HepG2 (cell line): ENCODE measurements around the gene HBA2. TPM values are rescaled to one million over a fixed set of nuclear protein-coding genes. Genes with fewer than 3 reads are reported as not detected.
"Not testable (repeated sequence)": the region's sequence is repeated elsewhere in the genome, so short reads cannot be mapped to it uniquely, and the experiment has no call there.

Experiments
- ATAC-seq: fragments of 200-7000 bp; cut with Tn5 transposase; 3 replicates; pipeline ENCODE4 v1.9.1; 2020; ENCODE audit warnings: mild to moderate bottlenecking, moderate library complexity
- BruUV-seq: library from RNA; stranded (reverse); fragments of 400-500 nt; replicated peaks from 2 replicates; lab custom pipeline; 2021; lab: Mats Ljungman, UMichigan
- CTCF ChIA-PET: fragments of 300-600 bp; formaldehyde crosslinking; extraction: SDS; loops from one replicate; lab custom pipeline; 2021; ENCODE audit warnings: low total read pairs, inconsistent platforms, low intra/inter-chr PET ratio; lab: Yijun Ruan, JAX
- POLR2A ChIA-PET: fragments of 350-600 bp; sonication (Branson Sonifier 250); formaldehyde crosslinking; loops from one replicate; lab custom pipeline; 2020; ENCODE audit warnings: antibody characterized with exemption, inconsistent platforms; lab: Yijun Ruan, JAX
- DNase-seq: peaks from one replicate; pipeline ENCODE4 v3.0.0-alpha.2; 2015; ENCODE audit warnings: low spot score
- FAIRE-seq: peaks from 3 replicates; lab custom pipeline; 2011; peaks lifted over from hg19 to GRCh38; lab: Jason Lieb, UNC
- H2AFZ ChIP-seq: one replicate; pipeline ENCODE4 v1.6.1; 2011; ENCODE audit warnings: low read length, inconsistent platforms
- H3K27ac ChIP-seq: fragments of 300-600 bp; 3 replicates; pipeline ENCODE4 v1.8.0; 2011; ENCODE audit warnings: mixed run types, mild to moderate bottlenecking, mixed read lengths, low read length, inconsistent platforms; ENCODE audit not compliant: insufficient read depth; ENCODE audit errors: extremely low read length
- H3K27me3 ChIP-seq, 2 experiments: fragments of 200-600 bp in 1 of 2; 2 replicates in 1 of 2; 3 replicates in 1 of 2; pipeline versions ENCODE4 v1.6.0 to v1.8.0; 2011; ENCODE audit warnings: low read length in 2 of 2, mild to moderate bottlenecking in 2 of 2, moderate library complexity in 2 of 2, inconsistent platforms in 1 of 2; ENCODE audit not compliant: insufficient read depth in 2 of 2, control insufficient read depth in 1 of 2
- H3K36me3 ChIP-seq, 2 experiments: fragments of 200-600 bp in 1 of 2; replicated peaks in 1 of 2; 2 replicates in 1 of 2; 3 replicates in 1 of 2; pipeline versions ENCODE4 v1.5.1 to v1.8.0; 2011; ENCODE audit warnings: low read length in 2 of 2, inconsistent platforms in 1 of 2; ENCODE audit not compliant: insufficient read depth in 2 of 2, control insufficient read depth in 1 of 2
- H3K4me1 ChIP-seq: 2 replicates; pipeline ENCODE4 v1.5.1; 2012; ENCODE audit warnings: low read length, inconsistent platforms; ENCODE audit not compliant: insufficient read depth
- H3K4me2 ChIP-seq: 2 replicates; pipeline ENCODE4 v1.6.0; 2011; ENCODE audit warnings: low read depth, low read length, inconsistent platforms
- H3K4me3 ChIP-seq, 3 experiments: fragments of 200-600 bp in 1 of 3; sonication (generic), shearing (Covaris generic) in 1 of 3; replicated peaks in 1 of 3; 2 replicates each; pipeline ENCODE4 v1.5.1; 2011 to 2016; ENCODE audit warnings: low read length in 3 of 3, inconsistent platforms in 2 of 3, low read depth in 2 of 3, mild to moderate bottlenecking in 2 of 3, control low read depth in 1 of 3, mixed read lengths in 1 of 3; ENCODE audit not compliant: insufficient read depth in 1 of 3
- H3K79me2 ChIP-seq: one replicate; pipeline ENCODE4 v1.6.1; 2011; ENCODE audit warnings: low read length, inconsistent platforms; ENCODE audit not compliant: insufficient read depth
- H3K9ac ChIP-seq: 2 replicates; pipeline ENCODE4 v1.6.0; 2011; ENCODE audit warnings: mild to moderate bottlenecking, low read depth, low read length, inconsistent platforms; ENCODE audit not compliant: insufficient read depth
- H3K9me3 ChIP-seq: 2 replicates; pipeline ENCODE4 v1.5.1; 2012; ENCODE audit warnings: mild to moderate bottlenecking, low read length
- H4K20me1 ChIP-seq: 2 replicates; pipeline ENCODE4 v1.6.0; 2011; ENCODE audit warnings: inconsistent platforms, mild to moderate bottlenecking, low read length, moderate library complexity; ENCODE audit not compliant: insufficient read depth
- RXRA ChIP-seq: sonication (generic); formaldehyde crosslinking; IDR thresholded peaks from 2 replicates; pipeline ENCODE4 v1.5.1; 2020; ENCODE audit warnings: missing genetic modification reagents
- U2AF2 ChIP-seq: fragments of 200-400 bp; formaldehyde crosslinking; IDR thresholded peaks from 2 replicates; pipeline ENCODE4 v1.6.1; 2017; ENCODE audit warnings: low read depth, mild to moderate bottlenecking, low read length
- ZMAT3 ChIP-seq: sonication (generic); formaldehyde crosslinking; conservative IDR thresholded peaks from 2 replicates; pipeline ENCODE4 v1.7.0; 2021; ENCODE audit warnings: missing genetic modification reagents
- ZNF280D ChIP-seq: sonication (generic); formaldehyde crosslinking; IDR thresholded peaks from 2 replicates; pipeline ENCODE4 v1.5.1; 2020; ENCODE audit warnings: mild to moderate bottlenecking, missing genetic modification reagents
- ZNF841 ChIP-seq: sonication (generic); formaldehyde crosslinking; IDR thresholded peaks from 2 replicates; pipeline ENCODE4 v1.8.1; 2023; ENCODE audit warnings: missing genetic modification reagents, borderline replicate concordance
- WGBS: methylation state at CpG from one replicate; pipeline ENCODE4 v1.1.6; 2017; ENCODE audit warnings: low lambda C conversion rate; 5-methylcytosine and 5-hydroxymethylcytosine counted together
- in situ Hi-C: cut with HindIII; loops from 2 replicates; pipeline ENCODE4 v1.10.0; 2017; ENCODE audit warnings: low pct_unique_long_range_greater_than_20kb; ENCODE audit not compliant: extremely low pct_ligation_motif_present
- intact Hi-C: fragments of 100-400 bp; cut with micrococcal nuclease; formaldehyde crosslinking; loops from one replicate; pipeline ENCODE4 v1.10.0; 2022; ENCODE audit not compliant: unreplicated experiment
- polyA plus RNA-seq, 8 experiments: library from polyadenylated mRNA; depleted of rRNA in 3 of 8; stranded (reverse) in 7 of 8; unstranded in 1 of 8; fragments of >200 nt; fragmentation: Illumina TruSeq in 4 of 8; extraction: Trizol in 4 of 8; gene quantifications; 2 replicates each; pipeline versions ENCODE4 v1.2.1 to v1.2.3, GENCODE V29; 2011 to 2016; ENCODE audit warnings: low read depth in 4 of 8, missing spikeins in 1 of 8, mixed read lengths in 1 of 8; ENCODE audit not compliant: insufficient read depth in 1 of 8
- total RNA-seq, 5 experiments: library from RNA; depleted of rRNA; stranded (reverse); fragments of >200 nt; fragmentation: Illumina TruSeq; extraction: Trizol; gene quantifications; 2 replicates each; pipeline ENCODE4 v1.2.3, GENCODE V29; 2016; ENCODE audit warnings: low read depth in 1 of 5

Gene HBA2
- total and polyA plus RNA-seq, 2 of the 13 experiments (the other 11 are each of a cell fraction or from before 2014, with no cell fraction given), result not detected

GRCh38 chr16:162271-162991, 10.2 kb upstream of the HBA2 start (continued):
- TF ChIP-seq ZNF280D (CRISPR knock-in tag) (no peak), ZNF841 (CRISPR knock-in tag) (no peak), ZMAT3 (CRISPR knock-in tag) (0 out of 2 replicates have a peak, but pooled peaks have one; percentile 48), RXRA (peak; percentile 75), U2AF2 (no peak)

DNA sequence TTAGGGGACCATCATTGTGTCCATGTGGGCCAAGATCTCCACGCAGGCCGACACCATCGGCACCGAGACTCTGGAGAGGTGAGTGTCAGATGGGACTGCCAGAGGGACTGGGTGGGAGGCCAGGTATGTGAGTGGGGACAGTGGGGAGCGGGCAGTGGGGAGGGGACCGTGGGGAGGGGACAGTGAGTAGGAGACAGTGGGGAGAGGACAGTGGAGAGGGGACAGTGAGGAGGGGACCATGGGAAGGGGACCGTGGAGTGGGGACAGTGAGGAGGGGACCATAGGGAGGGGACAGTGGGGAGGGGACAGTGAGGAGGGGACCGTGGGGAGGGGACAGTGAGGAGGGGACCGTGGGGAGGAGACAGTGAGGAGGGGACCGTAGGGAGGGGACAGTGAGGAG, 9.5 kb upstream of the HBA2 start:
- 56% methylated on average over 10 of the region's 10 CpGs for WGBS
- H3K9ac ChIP-seq, POLR2A ChIA-PET, DNase-seq, H3K4me2 ChIP-seq, CTCF ChIA-PET, H4K20me1 ChIP-seq, H3K4me3 ChIP-seq, intact Hi-C loops, BruUV-seq, H3K79me2 ChIP-seq, H2AFZ ChIP-seq, ATAC-seq, H3K36me3 ChIP-seq, H3K9me3 ChIP-seq, in situ Hi-C loops, FAIRE-seq, H3K27ac ChIP-seq: not testable (repeated sequence)
- Histone ChIP-seq H3K27me3 (peaks cover 22 to 64% of the 10 kb centered on the region in 2 experiments), H3K4me1 (peaks cover 38% of the 10 kb centered on the region)
